K562 (cell line): ENCODE results near the gene PHOSPHO1. TPM values are rescaled to one million over a fixed set of nuclear protein-coding genes. Genes with fewer than 3 reads are reported as not detected.

Experiments used
- ATAC-seq: fragments of 200-7000 bp; cut with Tn5 transposase; 3 replicates; pipeline ENCODE4 v1.9.1; 2020; ENCODE audit warnings: moderate library complexity
- BruUV-seq: library from RNA; stranded (reverse); fragments of 400-500 nt; replicated peaks from 2 replicates; lab custom pipeline; 2021; lab: Mats Ljungman, UMichigan
- CTCF ChIA-PET: fragments of 300-600 bp; formaldehyde crosslinking; extraction: SDS; loops from one replicate; lab custom pipeline; 2021; ENCODE audit warnings: low intra/inter-chr PET ratio; lab: Yijun Ruan, JAX
- POLR2A ChIA-PET: fragments of 300-600, 350-650 bp; sonication (Branson Sonifier 250); formaldehyde crosslinking; extraction: SDS; loops from one replicate; lab custom pipeline; 2021; ENCODE audit warnings: antibody characterized with exemption, inconsistent platforms; lab: Yijun Ruan, JAX
- DNase-seq, 4 experiments: peaks; one replicate each; pipeline versions ENCODE4 v3.0.0 to v3.0.0-alpha.2; 2011 to 2018; ENCODE audit warnings: low spot score in 3 of 4, mixed read lengths in 3 of 4; ENCODE audit errors: extremely low read depth in 1 of 4
- FAIRE-seq: peaks from 2 replicates; lab custom pipeline; 2011; peaks lifted over from hg19 to GRCh38; lab: Jason Lieb, UNC
- H2AFZ ChIP-seq: 2 replicates; pipeline ENCODE4 v1.6.0; 2011; ENCODE audit warnings: low read depth, low read length, control low read depth, inconsistent platforms
- H3K27ac ChIP-seq: fragments of 200-600 bp; 3 replicates; pipeline ENCODE4 v1.8.0; 2011; ENCODE audit warnings: low read depth, mild to moderate bottlenecking, control low read depth, inconsistent platforms, low read length, moderate library complexity, mixed read lengths; ENCODE audit errors: extremely low read depth
- H3K27me3 ChIP-seq, 2 experiments: fragments of 300-600 bp in 1 of 2; 2 replicates in 1 of 2; 3 replicates in 1 of 2; pipeline versions ENCODE4 v1.6.0 to v1.8.0; 2011; ENCODE audit warnings: inconsistent platforms in 2 of 2, low read length in 2 of 2, mild to moderate bottlenecking in 1 of 2, mixed read lengths in 1 of 2, moderate library complexity in 1 of 2; ENCODE audit not compliant: control insufficient read depth in 2 of 2, insufficient read depth in 2 of 2
- H3K36me3 ChIP-seq: fragments of 300-600 bp; 3 replicates; pipeline ENCODE4 v1.8.0; 2011; ENCODE audit warnings: mild to moderate bottlenecking, low read length, inconsistent platforms; ENCODE audit not compliant: control insufficient read depth, insufficient read depth
- H3K4me1 ChIP-seq, 2 experiments: fragments of 200-600 bp in 1 of 2; replicated peaks in 1 of 2; 2 replicates in 1 of 2; 3 replicates in 1 of 2; pipeline versions ENCODE4 v1.5.1 to v1.8.0; 2011; ENCODE audit warnings: inconsistent platforms in 2 of 2, low read length in 2 of 2, mild to moderate bottlenecking in 1 of 2, mixed read lengths in 1 of 2, moderate library complexity in 1 of 2; ENCODE audit not compliant: control insufficient read depth in 2 of 2, insufficient read depth in 2 of 2
- H3K4me2 ChIP-seq: 2 replicates; pipeline ENCODE4 v1.6.1; 2011; ENCODE audit warnings: low read length, control low read depth, inconsistent platforms, mixed read lengths; ENCODE audit not compliant: insufficient read depth
- H3K4me3 ChIP-seq: fragments of 200-600 bp; sonication (generic), shearing (Covaris generic); 2 replicates; pipeline ENCODE4 v1.5.1; 2016; ENCODE audit warnings: control low read depth, inconsistent platforms
- H3K79me2 ChIP-seq: fragments of 200-600 bp; 3 replicates; pipeline ENCODE4 v1.8.0; 2011; ENCODE audit warnings: low read length, inconsistent platforms; ENCODE audit not compliant: control insufficient read depth, insufficient read depth
- H3K9ac ChIP-seq, 2 experiments: 2 replicates each; pipeline versions ENCODE4 v1.6.0 to v1.6.1; 2011; ENCODE audit warnings: low read depth in 2 of 2, low read length in 2 of 2, control low read depth in 1 of 2, inconsistent platforms in 1 of 2, mild to moderate bottlenecking in 1 of 2, mixed read lengths in 1 of 2; ENCODE audit not compliant: insufficient read depth in 1 of 2
- H3K9me1 ChIP-seq: one replicate; pipeline ENCODE4 v1.6.0; 2011; ENCODE audit warnings: inconsistent platforms, mild to moderate bottlenecking, low read length, moderate library complexity; ENCODE audit not compliant: control insufficient read depth, insufficient read depth
- H3K9me3 ChIP-seq: replicated peaks from 2 replicates; pipeline ENCODE4 v1.5.1; 2011; ENCODE audit warnings: low read depth, low read length, inconsistent platforms; ENCODE audit not compliant: control insufficient read depth, insufficient read depth
- H4K20me1 ChIP-seq: replicated peaks from 2 replicates; pipeline ENCODE4 v1.6.1; 2011; ENCODE audit warnings: low read length, inconsistent platforms, mixed read lengths; ENCODE audit not compliant: control insufficient read depth, insufficient read depth
- MAZ ChIP-seq, 2 experiments: fragments of 450-650 bp in 1 of 2; sonication (generic) in 1 of 2; formaldehyde crosslinking; IDR thresholded peaks in 1 of 2; conservative IDR thresholded peaks in 1 of 2; 2 replicates each; pipeline versions ENCODE4 v1.4.0 to v1.5.0; 2020; ENCODE audit warnings: mild to moderate bottlenecking in 1 of 2, missing genetic modification reagents in 1 of 2
- NFE2L1 ChIP-seq: fragments of 450-650 bp; IDR thresholded peaks from 2 replicates; pipeline ENCODE4 v1.6.1; 2016; ENCODE audit warnings: missing genetic modification characterization, low read depth, mild to moderate bottlenecking, missing compliant biosample characterization, moderate library complexity, borderline replicate concordance
- WGBS: fragments of 100-300 bp; shearing (Covaris generic); methylation state at CpG from one replicate; pipeline ENCODE4 v1.1.6; 2016; ENCODE audit warnings: low coverage, mixed read lengths; ENCODE audit not compliant: insufficient coverage; ENCODE audit errors: missing lambda C conversion rate; 5-methylcytosine and 5-hydroxymethylcytosine counted together
- in situ Hi-C: fragments of 300-500 bp; cut with MboI; formaldehyde crosslinking; loops from 4 replicates; pipeline ENCODE4 v1.15.0; 2018; ENCODE audit warnings: inconsistent platforms, mixed read lengths
- intact Hi-C: fragments of 100-400 bp; cut with micrococcal nuclease; formaldehyde crosslinking; loops from 2 replicates; pipeline ENCODE4 v1.14.2; 2022
- polyA plus RNA-seq, 8 experiments: library from polyadenylated mRNA; depleted of rRNA in 4 of 8; stranded (reverse) in 5 of 8; unstranded in 3 of 8; fragments of >200 nt; fragmentation: Nextera tagmentation in 2 of 8; fragmentation: Illumina TruSeq in 1 of 8; extraction: Ambion mirVana in 2 of 8; extraction: Trizol in 1 of 8; gene quantifications; 2 replicates each; pipeline versions ENCODE4 v1.2.1 to v1.2.3, GENCODE V29; 2011 to 2014; ENCODE audit warnings: inconsistent platforms in 1 of 8, missing spikeins in 1 of 8
- total RNA-seq, 7 experiments: library from RNA; depleted of rRNA in 6 of 7; stranded (reverse); fragments of >200 nt in 6 of 7; fragmentation: Illumina TruSeq in 2 of 7; extraction: Trizol in 2 of 7; gene quantifications; 2 replicates each; pipeline versions ENCODE4 v1.2.1 to v1.2.3, GENCODE V29; 2011 to 2021; ENCODE audit warnings: low replicate concordance in 1 of 7
- TF ChIP-seq, protein P1 (sequence below): fragments of 250-450 bp; sonication (Bioruptor Pico); IDR thresholded peaks from 2 replicates; pipeline ENCODE4 v1.5.1; 2021; ENCODE audit warnings: mild to moderate bottlenecking

PHOSPHO1 gene
- total and polyA plus RNA-seq, 9 of the 15 experiments (the other 6 are each of a cell fraction or from before 2014, with no cell fraction given): 0.06 to 0.07 TPM; not detected in 7

DNA sequence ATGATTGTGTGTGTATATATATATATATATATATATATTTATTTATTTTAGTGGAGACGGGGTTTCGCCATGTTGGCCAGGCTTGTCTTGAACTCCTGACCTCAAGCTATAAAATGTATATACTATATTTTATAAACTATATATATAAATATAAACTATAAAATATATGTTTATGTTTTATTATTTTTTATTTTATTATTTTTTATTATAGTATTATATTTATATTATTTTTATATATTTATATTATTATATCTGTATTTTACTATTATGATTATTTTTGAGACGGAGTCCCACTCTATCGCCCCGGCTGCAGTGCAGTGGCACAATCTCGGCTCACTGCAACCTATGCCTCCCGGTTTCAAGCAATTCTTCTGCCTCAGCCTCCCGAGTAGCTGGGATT lies 10.5 kb upstream of the PHOSPHO1 start:
- H3K4me1 ChIP-seq: peaks cover 11 to 15% of the 10 kb centered on the region in 2 experiments; a peak in 4 of 5 replicates
- intact Hi-C loops (no loop called here), in situ Hi-C loops (no loop called here)
- H3K4me2 ChIP-seq: no peak overlapping the region
- BruUV-seq: no TSS peak
- 72% methylated on average over 8 of the region's 8 CpGs for WGBS
- H2AFZ ChIP-seq: no peak overlapping the region
- no peak overlapping the region for H3K4me3 ChIP-seq
- H3K36me3 ChIP-seq: no peaks in the 10 kb centered on the region
- no peak overlapping the region for H3K27ac ChIP-seq
- no peaks in the 10 kb centered on the region for H3K27me3 ChIP-seq
- H3K9ac ChIP-seq: no peak overlapping the region; a peak in 1 of 4 replicates
- POLR2A ChIA-PET: interaction anchor here (1.8 kb wide), 1 partner anchor 12 kb away, joined by 6 read pairs; no protein-coding TSS in a partner anchor
- no peaks in the 10 kb centered on the region for H3K79me2 ChIP-seq
- no peak for DNase-seq
- ATAC-seq: no peak
- no peaks in the 10 kb centered on the region for H4K20me1 ChIP-seq
- TF ChIP-seq MAZ (CRISPR knock-in tag; conservative IDR thresholded peaks at IDR 0.05 in 1 of 2, IDR thresholded peaks at IDR 0.05 in 1 of 2) (no peak), NFE2L1 (no peak)
- TF ChIP-seq, protein P1, sequence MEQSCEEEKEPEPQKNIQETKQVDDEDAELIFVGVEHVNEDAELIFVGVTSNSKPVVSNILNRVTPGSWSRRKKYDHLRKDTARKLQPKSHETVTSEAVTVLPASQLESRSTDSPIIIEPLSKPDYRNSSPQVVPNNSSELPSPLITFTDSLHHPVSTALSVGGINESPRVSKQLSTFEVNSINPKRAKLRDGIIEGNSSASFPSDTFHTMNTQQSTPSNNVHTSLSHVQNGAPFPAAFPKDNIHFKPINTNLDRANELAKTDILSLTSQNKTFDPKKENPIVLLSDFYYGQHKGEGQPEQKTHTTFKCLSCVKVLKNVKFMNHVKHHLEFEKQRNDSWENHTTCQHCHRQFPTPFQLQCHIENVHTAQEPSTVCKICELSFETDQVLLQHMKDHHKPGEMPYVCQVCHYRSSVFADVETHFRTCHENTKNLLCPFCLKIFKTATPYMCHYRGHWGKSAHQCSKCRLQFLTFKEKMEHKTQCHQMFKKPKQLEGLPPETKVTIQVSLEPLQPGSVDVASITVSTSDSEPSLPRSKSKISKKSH (CRISPR knock-in tag): no peak
- TF ChIP-seq, all 486 proteins: peak for 0
- no peak for FAIRE-seq
- CTCF ChIA-PET: no interaction called here
- no peaks in the 10 kb centered on the region for H3K9me1 ChIP-seq
- H3K9me3 ChIP-seq: no peaks in the 10 kb centered on the region
